ENCODE measurements around the gene WNT11.
A peak's percentile ranks its signal among the peaks of the same experiment; 100 is the strongest.

The WNT11 gene

GRCh38 chr11:76215941-76216340 is 9.6 kb upstream of the WNT11 start:
- TF ChIP-seq MYC (IDR thresholded peaks at IDR 0.05; ENCODE audit: low read depth, low read length) (no peak), MAX (IDR thresholded peaks at IDR 0.05; ENCODE audit: low read depth, low read length) (no peak), POLR2A (IDR thresholded peaks at IDR 0.05; ENCODE audit: extremely low read depth, insufficient read length) (no peak), CTCF (IDR thresholded peaks at IDR 0.05; ENCODE audit: low read depth, low read length) (no peak)
- no peak overlapping the region for H3K4me3 ChIP-seq (ENCODE audit: low read depth, low read length)
- no peak for DNase-seq (ENCODE audit: low read depth)

- DNase-seq (ENCODE audit: low read depth), result peak; percentile 73
- TF ChIP-seq MAX (IDR thresholded peaks at IDR 0.05; ENCODE audit: low read depth, low read length) (no peak), MYC (IDR thresholded peaks at IDR 0.05; ENCODE audit: low read depth, low read length) (no peak), CTCF (IDR thresholded peaks at IDR 0.05; ENCODE audit: low read depth, low read length) (peak; percentile 19), POLR2A (IDR thresholded peaks at IDR 0.05; ENCODE audit: extremely low read depth, insufficient read length) (no peak)
These were observed 8.8 kb upstream of the WNT11 start for GRCh38 chr11:76214968-76215548.

GRCh38 chr11:76214186-76214585 is 7.9 kb upstream of the WNT11 start:
- TF ChIP-seq MYC (IDR thresholded peaks at IDR 0.05; ENCODE audit: low read depth, low read length) (no peak), POLR2A (IDR thresholded peaks at IDR 0.05; ENCODE audit: extremely low read depth, insufficient read length) (no peak), MAX (IDR thresholded peaks at IDR 0.05; ENCODE audit: low read depth, low read length) (no peak), CTCF (IDR thresholded peaks at IDR 0.05; ENCODE audit: low read depth, low read length) (no peak)
- no peak for DNase-seq (ENCODE audit: low read depth)
- H3K4me3 ChIP-seq (ENCODE audit: low read depth, low read length), result no peak overlapping the region

More at GRCh38 chr11:76214968-76215548, 8.8 kb upstream of the WNT11 start:
- H3K4me3 ChIP-seq (ENCODE audit: low read depth, low read length), result no peak overlapping the region

- no peak for DNase-seq (ENCODE audit: low read depth)
- TF ChIP-seq CTCF (IDR thresholded peaks at IDR 0.05; ENCODE audit: low read depth, low read length), result no peak
- no peak overlapping the region for H3K4me3 ChIP-seq (ENCODE audit: low read depth, low read length)
These were observed 6.1 kb upstream of the WNT11 start for GRCh38 chr11:76212086-76213035.

GRCh38 chr11:76210931-76211851 is 4.9 kb upstream of the WNT11 start:
- TF ChIP-seq POLR2A (IDR thresholded peaks at IDR 0.05; ENCODE audit: extremely low read depth, insufficient read length) (no peak), MAX (IDR thresholded peaks at IDR 0.05; ENCODE audit: low read depth, low read length) (no peak), MYC (IDR thresholded peaks at IDR 0.05; ENCODE audit: low read depth, low read length) (no peak), CTCF (IDR thresholded peaks at IDR 0.05; ENCODE audit: low read depth, low read length) (no peak)
- no peak overlapping the region for H3K4me3 ChIP-seq (ENCODE audit: low read depth, low read length)
- no peak for DNase-seq (ENCODE audit: low read depth)
